OCI-LY7 (cell line): Measurements from ENCODE around the gene CKM. TPM values are rescaled to one million over a fixed set of nuclear protein-coding genes. Genes with fewer than 3 reads are reported as not detected.

Source experiments
- BruUV-seq: library from RNA; stranded (reverse); fragments of 400-500 nt; replicated peaks from 2 replicates; lab custom pipeline; 2021; lab: Mats Ljungman, UMichigan
- CTCF ChIA-PET: fragments of 300-600 bp; sonication (Branson Sonifier 250); formaldehyde crosslinking; loops from one replicate; lab custom pipeline; 2022; ENCODE audit warnings: antibody characterized with exemption; ENCODE audit not compliant: unreplicated experiment; lab: Charles Lee
- POLR2A ChIA-PET: fragments of 300-600 bp; sonication (Branson Sonifier 250); formaldehyde crosslinking; loops from one replicate; lab custom pipeline; 2022; ENCODE audit warnings: antibody characterized with exemption; lab: Charles Lee
- DNase-seq: peaks from one replicate; pipeline ENCODE4 v3.0.0-alpha.2; 2015; ENCODE audit warnings: low spot score
- H2AFZ ChIP-seq: fragments of 200-600 bp; sonication (generic), shearing (Covaris generic); 2 replicates; pipeline ENCODE4 v1.6.1; 2014; ENCODE audit warnings: mild to moderate bottlenecking, antibody characterized with exemption, low read length, moderate library complexity
- H3K27ac ChIP-seq: fragments of 200-600 bp; sonication (generic); 2 replicates; pipeline ENCODE4 v1.5.1; 2014; ENCODE audit warnings: mixed run types, low read depth, mild to moderate bottlenecking, moderate library complexity, low read length, inconsistent platforms; ENCODE audit not compliant: poor library complexity, severe bottlenecking
- H3K36me3 ChIP-seq: fragments of 200-600 bp; sonication (generic); 2 replicates; pipeline ENCODE4 v1.6.1; 2014; ENCODE audit warnings: mild to moderate bottlenecking, antibody characterized with exemption, low read length, moderate library complexity, mixed read lengths; ENCODE audit not compliant: insufficient read depth
- H3K4me1 ChIP-seq: fragments of 200-600 bp; sonication (generic); 2 replicates; pipeline ENCODE4 v1.5.1; 2014; ENCODE audit warnings: mild to moderate bottlenecking, low read length; ENCODE audit not compliant: insufficient read depth, poor library complexity, severe bottlenecking
- H3K4me2 ChIP-seq: fragments of 200-600 bp; sonication (generic); 2 replicates; pipeline ENCODE4 v1.6.1; 2014; ENCODE audit warnings: mild to moderate bottlenecking, low read length
- H3K4me3 ChIP-seq: fragments of 200-600 bp; sonication (generic); 2 replicates; pipeline ENCODE4 v1.5.1; 2014; ENCODE audit warnings: mild to moderate bottlenecking, low read depth, low read length; ENCODE audit not compliant: poor library complexity, severe bottlenecking
- H3K79me2 ChIP-seq: fragments of 200-600 bp; sonication (generic); 2 replicates; pipeline ENCODE4 v1.6.1; 2016; ENCODE audit warnings: low read depth, mild to moderate bottlenecking, low read length, moderate library complexity, mixed read lengths; ENCODE audit not compliant: insufficient read depth
- H3K9me2 ChIP-seq: fragments of 200-600 bp; sonication (generic); 2 replicates; pipeline ENCODE4 v1.6.1; 2016; ENCODE audit warnings: mild to moderate bottlenecking, low read length, mixed read lengths; ENCODE audit not compliant: insufficient read depth
- H3K9me3 ChIP-seq: fragments of 200-600 bp; sonication (generic); 2 replicates; pipeline ENCODE4 v1.6.1; 2014; ENCODE audit warnings: mild to moderate bottlenecking, mixed run types, low read length, mixed read lengths
- H4K20me1 ChIP-seq: fragments of 200-600 bp; sonication (generic); 2 replicates; pipeline ENCODE4 v1.6.1; 2014; ENCODE audit warnings: mild to moderate bottlenecking, antibody characterized with exemption, low read length, moderate library complexity, mixed read lengths; ENCODE audit not compliant: insufficient read depth
- CTCF ChIP-seq: fragments of 200-600 bp; sonication (generic); conservative IDR thresholded peaks from 2 replicates; pipeline ENCODE4 v1.5.1; 2014; ENCODE audit warnings: mild to moderate bottlenecking, antibody characterized with exemption, low read length, moderate library complexity, mixed read lengths
- EZH2phosphoT487 ChIP-seq: fragments of 200-600 bp; sonication (generic); IDR thresholded peaks from 2 replicates; pipeline ENCODE4 v1.6.1; 2018; ENCODE audit warnings: low read depth, borderline replicate concordance, mild to moderate bottlenecking, mixed run types, antibody characterized with exemption, low read length, moderate library complexity, mixed read lengths
- intact Hi-C: fragments of 100-400 bp; cut with micrococcal nuclease; formaldehyde crosslinking; loops from one replicate; pipeline ENCODE4 v1.10.0; 2022; ENCODE audit not compliant: unreplicated experiment
- total RNA-seq, 2 experiments: library from RNA; depleted of rRNA in 1 of 2; stranded (reverse); fragments of >200 nt in 1 of 2; shearing (Covaris generic) in 1 of 2; gene quantifications; 2 replicates each; pipeline ENCODE4 v1.2.3, GENCODE V29; 2014 to 2022

CKM gene
- total RNA-seq, 2 experiments from 2014 or later = not detected

DNA sequence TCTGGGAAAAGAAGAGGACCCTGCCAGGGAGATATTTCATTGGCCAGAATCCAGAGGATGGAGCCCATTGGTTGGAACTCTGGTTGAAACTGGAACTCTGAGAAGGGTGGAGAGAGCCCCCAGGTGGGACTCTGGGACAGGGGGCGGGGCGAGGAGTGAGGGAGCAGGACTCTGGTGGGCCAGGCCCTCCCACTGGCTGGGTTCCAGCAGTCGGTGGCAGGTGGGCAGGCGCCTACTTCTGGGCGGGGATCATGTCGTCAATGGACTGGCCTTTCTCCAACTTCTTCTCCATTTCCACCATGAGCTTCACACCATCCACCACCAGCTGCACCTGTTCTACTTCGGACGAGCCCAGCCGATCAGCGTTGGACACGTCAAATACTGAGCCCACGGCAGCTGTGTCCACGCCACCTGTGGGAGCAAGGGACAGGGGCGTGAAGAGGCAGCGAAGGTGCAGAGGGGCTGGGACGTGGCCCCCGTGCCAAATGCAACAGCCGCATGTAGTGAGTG, 16.1 kb downstream of the CKM start:
- H2AFZ ChIP-seq = no peak overlapping the region
- H4K20me1 ChIP-seq = no peaks in the 10 kb centered on the region
- no peaks in the 10 kb centered on the region for H3K79me2 ChIP-seq
- no peaks in the 10 kb centered on the region for H3K9me3 ChIP-seq
- no peak for DNase-seq
- CTCF ChIA-PET = no interaction called here
- no peaks in the 10 kb centered on the region for H3K36me3 ChIP-seq
- H3K4me2 ChIP-seq = no peak overlapping the region
- H3K27ac ChIP-seq = no peak overlapping the region
- H3K9me2 ChIP-seq = no peaks in the 10 kb centered on the region
- intact Hi-C loops = no loop called here
- no TSS peak for BruUV-seq
- no peak for TF ChIP-seq CTCF
- TF ChIP-seq EZH2phosphoT487 = no peak
- peaks cover 4% of the 10 kb centered on the region for H3K4me1 ChIP-seq
- no peak overlapping the region for H3K4me3 ChIP-seq
- POLR2A ChIA-PET = interaction anchor here (0.5 kb wide), 1 partner anchor 19 kb away, joined by 3 read pairs; no protein-coding TSS in a partner anchor

GRCh38 chr19:45306040-45306439, 16.6 kb downstream of the CKM start:
- no TSS peak for BruUV-seq
- Histone ChIP-seq H2AFZ (no peak overlapping the region), H3K79me2 (no peaks in the 10 kb centered on the region), H3K9me2 (no peaks in the 10 kb centered on the region), H3K4me1 (peaks cover 4% of the 10 kb centered on the region), H3K36me3 (no peaks in the 10 kb centered on the region), H4K20me1 (no peaks in the 10 kb centered on the region), H3K27ac (no peak overlapping the region), H3K9me3 (no peaks in the 10 kb centered on the region), H3K4me2 (no peak overlapping the region), H3K4me3 (no peak overlapping the region)
- intact Hi-C loops = no loop called here
- TF ChIP-seq CTCF = no peak
- no peak for TF ChIP-seq EZH2phosphoT487
- CTCF ChIA-PET = no interaction called here
- POLR2A ChIA-PET = interaction anchor here (0.5 kb wide), 1 partner anchor 19 kb away, joined by 3 read pairs; no protein-coding TSS in a partner anchor
- no peak for DNase-seq

GRCh38 chr19:45305421-45305820, 17.3 kb downstream of the CKM start:
- no TSS peak for BruUV-seq
- TF ChIP-seq CTCF (no peak), EZH2phosphoT487 (no peak)
- Histone ChIP-seq H4K20me1 (no peaks in the 10 kb centered on the region), H3K79me2 (no peaks in the 10 kb centered on the region), H3K9me3 (no peaks in the 10 kb centered on the region), H3K4me2 (no peak overlapping the region), H3K36me3 (peaks cover 4% of the 10 kb centered on the region; the same call in 1 of the 2 replicates), H3K4me1 (peaks cover 7% of the 10 kb centered on the region), H2AFZ (no peak overlapping the region), H3K9me2 (no peaks in the 10 kb centered on the region), H3K27ac (no peak overlapping the region), H3K4me3 (no peak overlapping the region)
- intact Hi-C loops = no loop called here
- POLR2A ChIA-PET = no interaction called here
- CTCF ChIA-PET = no interaction called here
- DNase-seq = no peak
